Measurements from ENCODE around the gene SUMO4. TPM values are rescaled to one million over a fixed set of nuclear protein-coding genes. Genes with fewer than 3 reads are reported as not detected.

Gene SUMO4
- total and polyA plus RNA-seq, 9 of the 15 experiments (the other 6 are each of a cell fraction or from before 2014, with no cell fraction given), result 0.20 to 1.9 (median 0.50) TPM; not detected in 2

- no peak overlapping the region for H3K9ac ChIP-seq (ENCODE audit: insufficient read depth in 1 of 2, low read depth in 2 of 2, low read length in 2 of 2)
- POLR2A ChIA-PET, result interaction anchor here (0.6 to 1.1 kb wide), 2 partner anchors 9 to 585 kb away, joined by 3 to 4 read pairs; no protein-coding TSS in a partner anchor
- H3K27me3 ChIP-seq (ENCODE audit: control insufficient read depth in 2 of 2, insufficient read depth in 2 of 2, low read length in 2 of 2), result peaks cover 38 to 65% of the 10 kb centered on the region in 2 experiments
- no peak overlapping the region for H3K27ac ChIP-seq (ENCODE audit: extremely low read depth, low read depth, low read length)
- 0 out of 2 replicates have a peak, but pooled peaks cover 7% of the 10 kb centered on the region for H4K20me1 ChIP-seq (replicated peaks; ENCODE audit: control insufficient read depth, insufficient read depth, low read length)
- FAIRE-seq, result no peak
- in situ Hi-C loops (cut with MboI) (loop anchor here (5.0 to 25.0 kb wide), 3 partner anchors 336 to 866 kb away; no protein-coding TSS in a partner anchor), intact Hi-C loops (cut with micrococcal nuclease) (loop anchor here (5.0 kb wide), 1 partner anchor 111 kb away; the partner anchor contains the start of gene TAB2)
- CTCF ChIA-PET (ENCODE audit: low intra/inter-chr PET ratio), result interaction anchor here (5.5 kb wide), 1 partner anchor 344 kb away, joined by 67 read pairs; no protein-coding TSS in a partner anchor
- no peaks in the 10 kb centered on the region for H3K9me1 ChIP-seq (ENCODE audit: control insufficient read depth, insufficient read depth, low read length)
- TF ChIP-seq USF1 (CRISPR knock-in tag; IDR thresholded peaks at IDR 0.05) (no peak), ZBED1 (IDR thresholded peaks at IDR 0.05) (no peak), SAFB2 (IDR thresholded peaks at IDR 0.05; ENCODE audit: borderline replicate concordance, low read depth, low read length, severe bottlenecking) (no peak), KLF13 (tag; IDR thresholded peaks at IDR 0.05; ENCODE audit: borderline replicate concordance, low read depth) (no peak), ZNF507 (tag; conservative IDR thresholded peaks at IDR 0.05) (no peak), JUNB (CRISPR knock-in tag; conservative IDR thresholded peaks at IDR 0.05) (no peak), ZSCAN32 (CRISPR knock-in tag; IDR thresholded peaks at IDR 0.05) (no peak), IFI16 (CRISPR knock-in tag; IDR thresholded peaks at IDR 0.05) (no peak), MYNN (IDR thresholded peaks at IDR 0.05) (no peak), MYNN (CRISPR knock-in tag; IDR thresholded peaks at IDR 0.05) (no peak), GATA2 (CRISPR knock-in tag; IDR thresholded peaks at IDR 0.05) (no peak), MBD2 (IDR thresholded peaks at IDR 0.05; ENCODE audit: borderline replicate concordance, low read depth) (no peak), ZNF282 (CRISPR knock-in tag; IDR thresholded peaks at IDR 0.05) (no peak), ZNF79 (CRISPR knock-in tag; IDR thresholded peaks at IDR 0.05; ENCODE audit: low read depth) (no peak), ZNF449 (CRISPR knock-in tag; IDR thresholded peaks at IDR 0.05) (no peak), TAL1 (IDR thresholded peaks at IDR 0.05) (no peak), ZNF184 (CRISPR knock-in tag; IDR thresholded peaks at IDR 0.05) (no peak), NBN (IDR thresholded peaks at IDR 0.05; ENCODE audit: low read depth) (no peak)
- no peak overlapping the region for H3K4me2 ChIP-seq (ENCODE audit: insufficient read depth, low read length)
- no peak for ATAC-seq
- no peak overlapping the region for H2AFZ ChIP-seq (ENCODE audit: low read depth, low read length)
- H3K4me1 ChIP-seq (replicated peaks in 1 of 2; ENCODE audit: control insufficient read depth in 2 of 2, insufficient read depth in 2 of 2, low read length in 2 of 2), result no peaks in the 10 kb centered on the region; a peak in 1 of 5 replicates
- no peaks in the 10 kb centered on the region for H3K9me3 ChIP-seq (replicated peaks; ENCODE audit: control insufficient read depth, insufficient read depth, low read depth, low read length)
- H3K4me3 ChIP-seq, result no peak overlapping the region
- H3K36me3 ChIP-seq (ENCODE audit: control insufficient read depth, insufficient read depth, low read length), result no peaks in the 10 kb centered on the region
- DNase-seq (ENCODE audit: extremely low read depth in 1 of 4, low spot score in 3 of 4), result no peak
- 8% methylated on average over 4 of the region's 4 CpGs for WGBS (ENCODE audit: insufficient coverage, low coverage, missing lambda C conversion rate)
- no TSS peak for BruUV-seq (replicated peaks)
- no peaks in the 10 kb centered on the region for H3K79me2 ChIP-seq (ENCODE audit: control insufficient read depth, insufficient read depth, low read length)
Measured at GRCh38 chr6:149428606-149429005, 28.5 kb downstream of the SUMO4 start.

Data from K562 (cell line).